Activated naive CD4-positive, alpha-beta T cell treated with anti-CD3 and anti-CD28 coated beads for 36 hours (primary cell): ENCODE measurements around the gene SRGAP3. TPM values are rescaled to one million over a fixed set of nuclear protein-coding genes. Genes with fewer than 3 reads are reported as not detected.

Experiments
- CTCF ChIA-PET: fragments of 350-600 bp; sonication (Branson Sonifier 250); formaldehyde crosslinking; loops from one replicate; lab custom pipeline; 2021; ENCODE audit warnings: antibody characterized with exemption; lab: Charles Lee
- DNase-seq: peaks from one replicate; pipeline ENCODE4 v3.0.0-alpha.2; 2020
- H3K27ac Mint-ChIP-seq: one replicate; pipeline ENCODE4 v1.8.0; 2021; ENCODE audit warnings: mild to moderate bottlenecking, mixed read lengths
- H3K27me3 Mint-ChIP-seq: one replicate; pipeline ENCODE4 v1.8.0; 2021; ENCODE audit warnings: low read depth, mixed read lengths
- H3K36me3 Mint-ChIP-seq: one replicate; pipeline ENCODE4 v1.8.0; 2021; ENCODE audit warnings: low read depth, mixed read lengths
- H3K4me1 Mint-ChIP-seq: one replicate; pipeline ENCODE4 v1.8.0; 2021; ENCODE audit warnings: low read depth, mixed read lengths
- H3K4me3 Mint-ChIP-seq: one replicate; pipeline ENCODE4 v1.8.0; 2021; ENCODE audit warnings: mild to moderate bottlenecking, moderate library complexity, mixed read lengths
- H3K9me3 Mint-ChIP-seq: one replicate; pipeline ENCODE4 v1.8.0; 2021; ENCODE audit warnings: mixed read lengths
- intact Hi-C: fragments of 100-400 bp; cut with micrococcal nuclease; formaldehyde crosslinking; loops from one replicate; pipeline ENCODE4 v1.15.1; 2023
- total RNA-seq, 2 experiments: library from RNA; stranded (reverse); gene quantifications; one replicate each; pipeline ENCODE4 v1.2.3, GENCODE V29; 2021

Gene SRGAP3
- total RNA-seq, 2 experiments from 2014 or later = 2.4 to 2.5 TPM

DNA sequence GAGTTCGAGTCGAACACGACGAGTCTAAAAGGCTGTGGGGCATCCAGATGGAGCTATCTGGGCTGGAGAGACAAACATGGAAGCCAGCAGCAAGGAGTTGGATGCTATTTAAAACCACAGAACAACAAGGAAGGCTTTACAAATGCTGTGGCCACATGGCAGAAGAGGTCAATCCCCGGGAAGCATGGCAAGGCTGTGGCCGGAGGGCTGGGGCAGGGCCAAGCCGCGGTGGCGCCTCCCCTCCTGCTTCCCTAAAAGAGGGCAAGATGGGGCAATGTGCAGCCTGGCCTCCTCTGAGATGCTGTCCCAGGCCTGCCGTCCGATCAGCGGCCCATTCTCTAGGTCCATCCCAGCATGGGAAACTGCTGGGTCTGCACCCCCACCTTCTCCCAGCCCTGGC, 139.1 kb downstream of the SRGAP3 start:
- CTCF ChIA-PET = no interaction called here
- no peaks in the 10 kb centered on the region for H3K27me3 Mint-ChIP-seq
- DNase-seq = no peak
- H3K27ac Mint-ChIP-seq = no peak overlapping the region
- H3K4me1 Mint-ChIP-seq = no peaks in the 10 kb centered on the region
- intact Hi-C loops = no loop called here
- H3K36me3 Mint-ChIP-seq = no peaks in the 10 kb centered on the region
- no peaks in the 10 kb centered on the region for H3K9me3 Mint-ChIP-seq
- H3K4me3 Mint-ChIP-seq = no peak overlapping the region

DNA sequence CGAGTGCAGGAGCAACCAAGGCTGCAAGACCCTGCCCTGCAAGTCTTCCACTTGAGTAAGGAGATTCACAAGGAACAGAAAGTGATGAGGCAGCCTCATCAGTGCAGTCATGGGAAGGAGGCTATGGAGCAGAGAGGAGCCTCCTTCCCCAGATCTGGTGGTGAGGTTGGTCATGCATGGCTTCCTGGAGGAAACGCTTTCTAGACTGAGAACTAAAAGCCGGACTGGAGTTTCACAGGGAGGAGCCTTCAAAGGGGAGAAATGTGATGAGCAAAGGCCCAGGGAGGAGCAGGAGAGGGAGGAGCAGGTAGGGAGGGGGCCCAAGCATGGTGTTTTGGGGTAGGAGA, 139.9 kb downstream of the SRGAP3 start:
- no peak for DNase-seq
- Mint-ChIP-seq H3K27ac (no peak overlapping the region), H3K4me1 (no peaks in the 10 kb centered on the region), H3K9me3 (no peaks in the 10 kb centered on the region), H3K36me3 (no peaks in the 10 kb centered on the region), H3K27me3 (no peaks in the 10 kb centered on the region), H3K4me3 (no peak overlapping the region)
- intact Hi-C loops = no loop called here
- CTCF ChIA-PET = no interaction called here

DNA sequence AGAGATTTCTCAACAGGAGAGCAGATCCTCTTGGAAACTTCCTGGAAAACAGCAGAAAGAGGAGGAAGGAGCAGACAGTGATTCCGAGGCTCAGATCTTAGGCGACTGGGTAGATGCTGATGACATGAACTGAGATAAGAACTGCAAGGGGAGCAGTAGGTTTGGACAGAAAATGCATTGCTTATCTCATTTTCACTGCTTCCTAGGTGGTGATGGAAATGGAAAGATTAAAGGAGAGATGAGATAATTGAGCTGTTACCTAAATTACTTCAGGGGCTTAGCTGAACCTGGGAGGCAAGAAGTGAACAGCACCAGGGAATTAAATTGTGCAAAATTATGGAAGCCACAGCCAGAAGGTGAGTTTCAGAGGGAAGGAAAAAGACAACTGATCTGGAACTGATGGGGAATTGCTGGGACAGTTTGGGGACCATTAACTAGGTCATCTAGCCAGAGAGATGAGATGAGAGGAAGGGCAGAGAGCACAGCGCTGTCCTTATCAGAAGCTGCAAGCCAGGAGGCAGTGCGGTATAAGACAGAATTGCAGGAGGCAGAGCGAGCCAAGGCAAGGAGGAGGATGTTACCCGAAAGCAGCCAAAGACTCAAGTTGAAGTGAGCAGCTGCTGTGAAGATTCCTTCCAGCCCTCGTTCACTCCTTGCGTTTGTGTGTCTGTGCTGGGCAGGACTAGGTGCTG, 140.4 kb downstream of the SRGAP3 start:
- Mint-ChIP-seq H3K36me3 (no peaks in the 10 kb centered on the region), H3K27ac (no peak overlapping the region), H3K27me3 (no peaks in the 10 kb centered on the region), H3K4me1 (no peaks in the 10 kb centered on the region), H3K4me3 (no peak overlapping the region), H3K9me3 (no peaks in the 10 kb centered on the region)
- DNase-seq = no peak
- intact Hi-C loops = no loop called here
- CTCF ChIA-PET = no interaction called here

DNA sequence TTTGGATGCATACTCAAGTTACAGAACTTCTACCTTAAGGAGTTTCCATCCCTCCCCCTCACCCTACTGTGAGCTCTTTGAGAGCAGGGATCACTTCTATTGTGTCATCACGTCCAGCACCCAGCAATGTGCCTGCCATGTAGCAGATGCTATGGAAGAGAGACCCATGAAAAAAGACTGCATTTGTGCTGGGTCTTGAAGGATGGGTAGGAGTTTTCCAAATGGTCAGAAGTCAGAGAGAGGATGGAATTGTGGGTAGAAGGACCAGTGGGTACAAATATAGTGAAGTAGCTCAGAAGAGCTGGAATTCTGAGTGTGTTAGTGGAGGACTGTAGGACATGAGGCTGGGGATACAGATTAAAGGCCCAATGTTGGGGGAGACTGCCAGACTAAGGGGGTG, 141.7 kb downstream of the SRGAP3 start:
- no peak for DNase-seq
- intact Hi-C loops = no loop called here
- Mint-ChIP-seq H3K27ac (no peak overlapping the region), H3K36me3 (no peaks in the 10 kb centered on the region), H3K4me1 (no peaks in the 10 kb centered on the region), H3K9me3 (no peaks in the 10 kb centered on the region), H3K27me3 (no peaks in the 10 kb centered on the region), H3K4me3 (no peak overlapping the region)
- CTCF ChIA-PET = no interaction called here

DNA sequence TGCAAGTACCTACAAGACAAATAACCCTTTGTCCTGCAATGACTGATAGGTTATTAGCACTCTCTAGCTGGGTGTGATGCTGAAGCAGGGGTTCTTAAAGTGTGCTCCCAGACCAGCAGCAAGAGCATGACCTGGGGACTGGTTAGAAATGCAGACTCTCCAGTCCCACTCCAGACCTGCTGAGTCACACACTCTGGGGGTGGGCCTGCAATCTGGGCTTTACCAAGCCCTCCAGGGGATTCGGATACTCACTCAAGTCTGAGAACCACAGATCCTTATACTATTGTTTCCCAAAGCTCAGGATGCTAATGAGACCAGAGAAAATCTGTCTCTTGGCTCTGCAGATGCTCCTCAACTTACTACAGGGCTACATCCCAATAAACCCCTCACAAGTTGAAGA, 144.0 kb downstream of the SRGAP3 start:
- intact Hi-C loops = no loop called here
- DNase-seq = no peak
- H3K4me3 Mint-ChIP-seq = no peak overlapping the region
- no peaks in the 10 kb centered on the region for H3K36me3 Mint-ChIP-seq
- no peaks in the 10 kb centered on the region for H3K27me3 Mint-ChIP-seq
- H3K27ac Mint-ChIP-seq = no peak overlapping the region
- CTCF ChIA-PET = no interaction called here
- H3K4me1 Mint-ChIP-seq = no peaks in the 10 kb centered on the region
- no peaks in the 10 kb centered on the region for H3K9me3 Mint-ChIP-seq

DNA sequence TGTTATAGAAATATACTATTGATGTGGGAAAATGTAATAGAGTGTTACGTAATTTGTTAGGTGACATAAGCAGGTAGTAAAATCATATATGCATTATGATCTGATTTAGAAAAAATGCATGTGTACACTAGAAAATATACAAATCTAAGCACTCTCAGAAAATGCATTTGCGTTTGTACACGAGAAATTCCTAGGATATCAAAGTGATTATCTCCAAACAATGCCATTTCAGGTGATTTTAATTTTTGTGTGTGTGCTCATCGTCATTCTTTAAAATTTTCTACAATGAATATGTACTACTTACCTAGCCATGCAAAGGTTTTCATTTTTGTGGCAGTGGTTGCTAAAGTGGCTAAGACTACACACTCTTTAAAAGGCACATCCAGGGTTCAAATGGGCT, 145.3 kb downstream of the SRGAP3 start:
- H3K4me3 Mint-ChIP-seq = no peak overlapping the region
- no peak for DNase-seq
- intact Hi-C loops = no loop called here
- H3K27me3 Mint-ChIP-seq = no peaks in the 10 kb centered on the region
- no peaks in the 10 kb centered on the region for H3K36me3 Mint-ChIP-seq
- H3K4me1 Mint-ChIP-seq = no peaks in the 10 kb centered on the region
- no peak overlapping the region for H3K27ac Mint-ChIP-seq
- H3K9me3 Mint-ChIP-seq = no peaks in the 10 kb centered on the region
- CTCF ChIA-PET = no interaction called here

DNA sequence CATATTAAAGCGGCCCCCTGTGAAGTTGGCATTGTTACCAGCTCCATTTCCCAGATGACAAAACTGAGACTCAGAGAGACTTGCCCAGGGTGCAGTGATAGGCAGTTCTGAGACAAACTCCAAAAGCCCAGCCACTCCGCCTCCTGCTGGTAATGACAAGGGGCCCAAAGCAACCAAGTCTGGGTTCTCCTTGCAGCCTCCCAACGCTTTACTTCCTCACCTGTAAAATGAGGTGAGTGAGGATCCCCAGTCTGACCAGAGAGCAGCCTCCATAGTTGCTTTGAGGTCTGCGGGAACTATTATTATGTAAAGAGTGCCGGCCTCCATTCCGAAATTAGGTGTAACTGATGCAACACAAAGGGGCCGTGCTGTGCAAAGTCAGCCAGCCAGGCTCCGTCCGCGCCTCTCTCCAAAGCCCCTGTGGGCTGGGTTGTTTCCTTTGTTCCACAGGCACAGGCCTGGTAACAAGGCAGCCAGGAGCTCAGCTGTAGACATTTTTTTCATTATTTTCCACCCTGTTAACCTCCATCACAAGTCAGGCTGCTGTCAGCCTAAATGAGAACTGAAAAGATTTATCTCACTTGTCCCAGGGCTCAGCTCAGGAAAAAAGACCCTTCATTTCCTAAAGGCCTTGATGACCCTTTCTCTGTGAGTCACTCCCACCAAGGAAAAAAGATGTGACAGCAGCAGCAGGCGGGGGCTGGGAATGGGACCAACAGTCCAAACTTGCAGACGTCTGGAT, 147.0 kb downstream of the SRGAP3 start:
- intact Hi-C loops = no loop called here
- no peak for DNase-seq
- CTCF ChIA-PET = no interaction called here
- no peaks in the 10 kb centered on the region for H3K9me3 Mint-ChIP-seq
- no peaks in the 10 kb centered on the region for H3K27me3 Mint-ChIP-seq
- H3K27ac Mint-ChIP-seq = no peak overlapping the region
- no peak overlapping the region for H3K4me3 Mint-ChIP-seq
- H3K36me3 Mint-ChIP-seq = no peaks in the 10 kb centered on the region
- H3K4me1 Mint-ChIP-seq = no peaks in the 10 kb centered on the region

DNA sequence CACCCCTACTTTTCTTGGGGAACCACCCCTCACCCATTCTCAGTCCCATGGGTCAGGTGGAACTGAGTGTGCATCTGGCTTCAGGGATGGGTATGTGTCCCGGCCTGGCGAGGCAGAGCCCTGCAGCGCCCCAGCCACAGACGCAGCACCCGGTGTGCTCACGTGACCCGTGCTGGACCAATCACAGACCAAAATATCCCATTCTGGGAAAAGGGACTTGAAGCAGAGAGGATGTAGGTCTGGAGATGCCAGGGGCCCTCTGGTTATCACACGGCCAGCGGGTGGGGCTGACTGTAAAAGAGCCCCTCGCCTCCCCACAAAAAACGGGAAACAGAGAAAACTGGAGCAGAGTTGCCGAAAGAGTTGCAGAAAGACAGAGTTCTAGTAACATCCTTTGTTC, 148.2 kb downstream of the SRGAP3 start:
- no peak overlapping the region for H3K4me3 Mint-ChIP-seq
- CTCF ChIA-PET = no interaction called here
- H3K36me3 Mint-ChIP-seq = no peaks in the 10 kb centered on the region
- no peaks in the 10 kb centered on the region for H3K9me3 Mint-ChIP-seq
- no peaks in the 10 kb centered on the region for H3K4me1 Mint-ChIP-seq
- no peak for DNase-seq
- intact Hi-C loops = no loop called here
- no peak overlapping the region for H3K27ac Mint-ChIP-seq
- H3K27me3 Mint-ChIP-seq = no peaks in the 10 kb centered on the region

DNA sequence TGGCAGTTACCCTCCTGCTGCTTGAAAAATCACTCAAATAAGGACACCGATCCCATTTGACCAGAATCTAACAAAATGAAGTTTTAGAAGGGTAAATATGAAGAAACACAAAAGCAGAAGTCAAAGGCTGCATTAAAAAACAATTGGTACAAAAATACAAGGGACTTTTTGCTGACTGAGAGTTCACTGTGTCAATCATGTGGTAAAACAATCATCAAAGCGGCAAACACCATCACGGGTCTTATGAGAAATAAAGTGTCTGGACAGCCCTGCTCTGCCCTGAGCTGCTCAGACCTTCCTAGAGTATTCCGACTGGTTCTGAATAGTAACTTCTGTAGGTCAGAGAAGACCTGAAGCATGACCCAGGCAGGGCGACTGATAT, 148.9 kb downstream of the SRGAP3 start:
- Mint-ChIP-seq H3K4me1 (no peaks in the 10 kb centered on the region), H3K27ac (no peak overlapping the region), H3K9me3 (no peaks in the 10 kb centered on the region), H3K4me3 (no peak overlapping the region), H3K36me3 (no peaks in the 10 kb centered on the region), H3K27me3 (no peaks in the 10 kb centered on the region)
- CTCF ChIA-PET = no interaction called here
- intact Hi-C loops = no loop called here
- DNase-seq = no peak

DNA sequence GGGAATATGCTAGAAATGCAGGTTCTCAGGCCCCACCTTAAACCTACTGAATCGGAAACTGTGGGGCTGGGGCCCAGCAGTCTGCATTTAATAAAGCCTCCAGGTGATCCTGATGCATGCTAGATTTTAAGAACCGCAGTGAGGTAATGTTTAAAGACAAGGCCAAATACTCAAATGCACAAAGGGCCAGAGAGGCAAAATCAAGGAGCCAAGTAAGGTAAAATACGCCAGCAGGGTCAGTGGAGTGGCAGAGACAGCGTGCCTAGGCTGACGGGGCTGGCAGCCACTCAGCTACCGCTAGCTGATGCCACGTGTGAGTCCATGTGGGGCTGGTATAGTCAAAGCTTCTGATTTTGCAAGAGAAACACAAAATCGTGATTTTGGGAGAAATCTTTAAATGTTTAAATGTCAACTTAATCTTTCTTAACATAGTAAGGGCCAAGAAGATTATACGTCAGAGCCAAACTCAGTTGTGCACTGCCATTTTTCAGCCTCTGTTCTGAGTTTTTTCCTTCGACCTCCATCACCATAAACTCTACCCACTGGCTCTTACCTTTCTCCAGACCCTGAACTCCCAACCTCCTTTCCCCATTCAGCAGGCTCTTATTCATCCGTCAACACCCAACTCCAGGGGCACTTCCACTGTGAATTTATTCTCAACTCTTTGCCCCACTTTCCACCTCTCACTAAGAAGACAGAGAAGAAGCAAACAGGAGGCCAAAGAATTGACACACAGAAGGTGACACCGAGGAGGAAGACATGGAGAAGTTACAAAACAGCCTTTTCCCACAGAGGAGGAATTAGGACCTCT, 149.5 kb downstream of the SRGAP3 start:
- Mint-ChIP-seq H3K36me3 (no peaks in the 10 kb centered on the region), H3K9me3 (no peaks in the 10 kb centered on the region), H3K27ac (no peak overlapping the region), H3K27me3 (no peaks in the 10 kb centered on the region), H3K4me3 (no peak overlapping the region), H3K4me1 (no peaks in the 10 kb centered on the region)
- intact Hi-C loops = no loop called here
- CTCF ChIA-PET = no interaction called here
- no peak for DNase-seq

DNA sequence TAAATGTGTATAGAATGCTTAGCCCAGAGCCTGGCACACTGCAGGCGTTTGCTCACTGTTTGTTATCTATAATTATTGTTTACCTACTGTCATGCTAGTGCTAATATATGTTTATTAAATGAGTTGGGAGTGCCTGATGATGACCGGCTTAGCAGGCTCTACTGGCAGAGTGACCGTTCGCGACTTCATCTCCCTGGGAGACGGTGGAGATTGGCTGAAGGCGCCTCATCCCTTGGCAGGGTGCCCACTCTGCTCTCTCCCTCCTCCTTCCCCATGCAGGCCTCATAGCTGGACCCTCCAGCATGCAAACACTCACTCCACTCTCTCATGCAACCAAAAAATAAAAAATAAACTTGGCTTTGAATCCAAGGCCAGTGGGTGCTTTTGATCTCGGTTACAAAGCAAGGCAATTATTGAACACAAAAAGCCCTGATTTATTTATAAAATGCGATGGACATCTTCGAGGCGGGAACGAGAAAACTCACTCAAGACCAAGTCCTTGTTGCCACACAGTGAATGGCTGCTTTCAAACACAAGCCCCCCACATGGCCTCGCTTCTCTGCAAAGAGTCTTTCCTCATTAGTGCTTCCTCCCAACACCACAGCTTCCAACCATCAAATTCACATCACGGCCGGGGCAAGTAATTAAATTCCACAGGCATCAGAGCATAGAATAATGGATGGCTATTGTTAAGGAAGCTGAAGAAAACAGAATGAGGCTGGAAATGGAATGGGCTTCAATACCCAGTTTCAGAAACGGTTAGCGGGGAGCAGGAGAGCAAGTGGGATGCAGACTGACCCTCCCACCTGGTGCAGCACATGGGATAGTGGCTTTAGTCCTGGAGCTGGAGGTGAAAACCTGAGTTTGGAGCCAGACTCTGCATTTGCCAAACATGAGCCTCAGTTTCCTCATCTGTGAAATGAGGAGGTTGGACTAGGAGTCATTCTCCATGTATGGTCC, 150.4 kb downstream of the SRGAP3 start:
- H3K4me1 Mint-ChIP-seq = no peaks in the 10 kb centered on the region
- no peaks in the 10 kb centered on the region for H3K9me3 Mint-ChIP-seq
- no peaks in the 10 kb centered on the region for H3K27me3 Mint-ChIP-seq
- no peaks in the 10 kb centered on the region for H3K36me3 Mint-ChIP-seq
- intact Hi-C loops = no loop called here
- no peak overlapping the region for H3K4me3 Mint-ChIP-seq
- CTCF ChIA-PET = no interaction called here
- DNase-seq = no peak
- no peak overlapping the region for H3K27ac Mint-ChIP-seq

DNA sequence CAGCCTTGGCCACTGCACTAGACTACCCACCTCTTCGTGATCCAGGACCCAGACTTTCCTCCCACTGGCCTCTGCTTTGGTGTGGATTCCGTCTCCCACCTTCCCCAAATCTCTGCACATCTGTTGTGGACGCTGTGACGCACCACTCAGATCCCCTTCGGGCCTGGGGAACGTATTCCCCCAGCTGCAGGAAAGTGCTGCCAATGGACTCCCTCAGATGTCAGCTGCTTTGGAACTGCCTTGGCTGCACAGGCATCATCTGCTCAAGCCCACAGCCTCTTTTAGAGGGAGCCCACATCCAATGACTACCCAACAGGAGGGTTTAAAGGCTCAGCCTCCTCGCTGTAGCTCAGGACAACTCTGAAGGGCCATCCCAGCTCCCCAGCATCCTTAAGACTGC, 152.0 kb downstream of the SRGAP3 start:
- Mint-ChIP-seq H3K9me3 (no peaks in the 10 kb centered on the region), H3K27me3 (no peaks in the 10 kb centered on the region), H3K4me3 (no peak overlapping the region), H3K27ac (no peak overlapping the region), H3K36me3 (no peaks in the 10 kb centered on the region), H3K4me1 (no peaks in the 10 kb centered on the region)
- CTCF ChIA-PET = no interaction called here
- no peak for DNase-seq
- intact Hi-C loops = no loop called here
